B cell (primary cell): ENCODE results near the gene CTNNA3. TPM values are rescaled to one million over a fixed set of nuclear protein-coding genes. Genes with fewer than 3 reads are reported as not detected.

Experiments
- ATAC-seq: fragments of 200-7000 bp; cut with Tn5 transposase; one replicate; pipeline ENCODE4 v1.10.0; 2021; ENCODE audit warnings: low read depth, mild to moderate bottlenecking, moderate number of reproducible peaks, moderate library complexity
- CTCF ChIA-PET: fragments of 350-600 bp; sonication (Branson Sonifier 250); formaldehyde crosslinking; loops from one replicate; lab custom pipeline; 2021; ENCODE audit warnings: antibody characterized with exemption, inconsistent platforms; lab: Charles Lee
- POLR2A ChIA-PET: fragments of 350-600 bp; sonication (Branson Sonifier 250); formaldehyde crosslinking; loops from one replicate; lab custom pipeline; 2021; ENCODE audit warnings: antibody characterized with exemption; lab: Charles Lee
- DNase-seq: peaks from one replicate; pipeline ENCODE4 v3.0.0; 2013
- H2AFZ ChIP-seq: 2 replicates; pipeline ENCODE4 v1.6.1; 2012; ENCODE audit warnings: mild to moderate bottlenecking, low read depth, low read length; ENCODE audit not compliant: insufficient read depth, poor library complexity, severe bottlenecking
- H3K27ac ChIP-seq, 2 donors: 1 replicate in 1 of 2; 2 replicates in 1 of 2; pipeline ENCODE4 v1.5.1; 2012 to 2013; ENCODE audit warnings: low read length in 2 of 2, mild to moderate bottlenecking in 2 of 2, moderate library complexity in 1 of 2
- H3K27me3 ChIP-seq, 4 experiments: fragments of 200-600 bp in 1 of 4; sonication (generic) in 1 of 4; replicated peaks in 1 of 4; 1 replicate in 2 of 4; 2 replicates in 2 of 4; pipeline versions ENCODE4 v1.6.1 to v1.7.0; 2013 to 2016; ENCODE audit warnings: low read length in 3 of 4, mild to moderate bottlenecking in 2 of 4, mixed read lengths in 1 of 4, moderate library complexity in 1 of 4; ENCODE audit not compliant: insufficient read depth in 4 of 4, control insufficient read depth in 3 of 4; ENCODE audit errors: control extremely low read depth in 1 of 4
- H3K36me3 ChIP-seq, 2 experiments: replicated peaks in 1 of 2; 1 replicate in 1 of 2; 2 replicates in 1 of 2; pipeline versions ENCODE4 v1.6.1 to v1.7.1; 2013; ENCODE audit warnings: low read length in 1 of 2; ENCODE audit not compliant: insufficient read depth in 2 of 2, control insufficient read depth in 1 of 2; ENCODE audit errors: control extremely low read depth in 1 of 2, extremely low read depth in 1 of 2
- H3K4me1 ChIP-seq, 2 donors: fragments of 200-600 bp in 1 of 2; sonication (generic) in 1 of 2; 1 replicate in 1 of 2; 2 replicates in 1 of 2; pipeline versions ENCODE4 v1.5.1 to v1.6.1; 2013 to 2017; ENCODE audit warnings: low read length in 2 of 2; ENCODE audit not compliant: control insufficient read depth in 2 of 2, insufficient read depth in 2 of 2
- H3K4me2 ChIP-seq: replicated peaks from 2 replicates; pipeline ENCODE3; 2012; ENCODE audit warnings: mild to moderate bottlenecking, low read depth, low read length; ENCODE audit not compliant: poor library complexity, severe bottlenecking
- H3K4me3 ChIP-seq, 5 experiments: fragments of 200-600 bp in 1 of 5; sonication (generic) in 1 of 5; 1 replicate in 3 of 5; 2 replicates in 2 of 5; pipeline versions ENCODE4 v1.5.1 to v1.7.0; 2011 to 2016; ENCODE audit warnings: low read length in 4 of 5, mild to moderate bottlenecking in 4 of 5, low read depth in 2 of 5, control low read depth in 1 of 5, moderate library complexity in 1 of 5; ENCODE audit not compliant: insufficient read depth in 1 of 5; ENCODE audit errors: control extremely low read depth in 1 of 5, extremely low read depth in 1 of 5
- H3K79me2 ChIP-seq: fragments of 200-600 bp; sonication (generic); one replicate; pipeline ENCODE4 v1.6.0; 2016; ENCODE audit warnings: low read length; ENCODE audit not compliant: control insufficient read depth, insufficient read depth
- H3K9ac ChIP-seq: fragments of 200-600 bp; sonication (generic); 2 replicates; pipeline ENCODE4 v1.6.1; 2017; ENCODE audit warnings: mild to moderate bottlenecking, low read length, moderate library complexity
- H3K9me3 ChIP-seq, 3 donors: one replicate each; pipeline versions ENCODE4 v1.6.1 to v1.7.1; 2013; ENCODE audit warnings: low read length in 2 of 3; ENCODE audit not compliant: control insufficient read depth in 2 of 3, insufficient read depth in 1 of 3; ENCODE audit errors: control extremely low read depth in 1 of 3
- H4K20me1 ChIP-seq: 2 replicates; pipeline ENCODE4 v1.6.0; 2012; ENCODE audit warnings: mild to moderate bottlenecking, low read length; ENCODE audit not compliant: insufficient read depth, control insufficient read depth, poor library complexity, severe bottlenecking
- H3K27ac Mint-ChIP-seq: one replicate; pipeline ENCODE4 v1.8.0; 2021; ENCODE audit warnings: mixed read lengths
- H3K27me3 Mint-ChIP-seq: one replicate; pipeline ENCODE4 v1.8.0; 2021; ENCODE audit warnings: mixed read lengths
- H3K4me1 Mint-ChIP-seq: one replicate; pipeline ENCODE4 v1.8.0; 2021; ENCODE audit warnings: mixed read lengths
- H3K4me3 Mint-ChIP-seq: one replicate; pipeline ENCODE4 v1.8.0; 2021; ENCODE audit warnings: mixed read lengths
- H3K9me3 Mint-ChIP-seq: one replicate; pipeline ENCODE4 v1.8.0; 2022; ENCODE audit warnings: mixed read lengths; ENCODE audit not compliant: insufficient read depth
- EZH2 ChIP-seq: IDR thresholded peaks from 2 replicates; pipeline ENCODE4 v1.6.1; 2012; ENCODE audit warnings: borderline replicate concordance, low read depth, mild to moderate bottlenecking, moderate library complexity, low read length; ENCODE audit not compliant: insufficient read depth, poor library complexity, severe bottlenecking
- WGBS: methylation state at CpG from one replicate; pipeline ENCODE4 v1.1.5; 2013; ENCODE audit warnings: missing lambda C conversion rate; ENCODE audit not compliant: insufficient coverage; 5-methylcytosine and 5-hydroxymethylcytosine counted together
- intact Hi-C: fragments of 100-400 bp; cut with micrococcal nuclease; formaldehyde crosslinking; loops from one replicate; pipeline ENCODE4 v1.10.0; 2022
- polyA plus RNA-seq: library from polyadenylated mRNA; depleted of rRNA; stranded (reverse); fragments of >200 nt; gene quantifications from 2 replicates; pipeline ENCODE4 v1.2.3, GENCODE V29; 2012
- total RNA-seq, 2 donors: library from RNA; stranded (reverse); fragments of 120-200 nt in 1 of 2; gene quantifications; 1 replicate in 1 of 2; 2 replicates in 1 of 2; pipeline versions ENCODE4 v1.2.3 to v1.2.4, GENCODE V29; 2013 to 2022
- TF ChIP-seq, protein P1 (sequence below): fragments of 200-600 bp; IDR thresholded peaks from one replicate; pipeline ENCODE4 v1.8.0; 2022; ENCODE audit warnings: antibody characterized with exemption, mild to moderate bottlenecking

The CTNNA3 gene
- total and polyA plus RNA-seq, 2 donors (not counting 1 experiment from before 2014, with no cell fraction given) = 0.01 TPM; not detected in 1

- DNase-seq (no peak), ATAC-seq (no peak)
- Histone ChIP-seq H4K20me1 (no peaks in the 10 kb centered on the region), H3K27me3 (no peaks in the 10 kb centered on the region), H3K79me2 (no peaks in the 10 kb centered on the region), H3K4me3 (no peak overlapping the region), H3K4me1 (no peaks in the 10 kb centered on the region), H3K4me2 (no peak overlapping the region), H3K27ac (no peak overlapping the region), H3K36me3 (no peaks in the 10 kb centered on the region), H2AFZ (no peak overlapping the region), H3K9me3 (no peaks in the 10 kb centered on the region), H3K9ac (no peak overlapping the region)
- Mint-ChIP-seq H3K27me3 (no peaks in the 10 kb centered on the region), H3K4me3 (no peak overlapping the region), H3K4me1 (no peaks in the 10 kb centered on the region), H3K27ac (no peak overlapping the region), H3K9me3 (no peaks in the 10 kb centered on the region)
- CTCF ChIA-PET = no interaction called here
- intact Hi-C loops = no loop called here
- no peak for TF ChIP-seq EZH2
- TF ChIP-seq, protein P1, sequence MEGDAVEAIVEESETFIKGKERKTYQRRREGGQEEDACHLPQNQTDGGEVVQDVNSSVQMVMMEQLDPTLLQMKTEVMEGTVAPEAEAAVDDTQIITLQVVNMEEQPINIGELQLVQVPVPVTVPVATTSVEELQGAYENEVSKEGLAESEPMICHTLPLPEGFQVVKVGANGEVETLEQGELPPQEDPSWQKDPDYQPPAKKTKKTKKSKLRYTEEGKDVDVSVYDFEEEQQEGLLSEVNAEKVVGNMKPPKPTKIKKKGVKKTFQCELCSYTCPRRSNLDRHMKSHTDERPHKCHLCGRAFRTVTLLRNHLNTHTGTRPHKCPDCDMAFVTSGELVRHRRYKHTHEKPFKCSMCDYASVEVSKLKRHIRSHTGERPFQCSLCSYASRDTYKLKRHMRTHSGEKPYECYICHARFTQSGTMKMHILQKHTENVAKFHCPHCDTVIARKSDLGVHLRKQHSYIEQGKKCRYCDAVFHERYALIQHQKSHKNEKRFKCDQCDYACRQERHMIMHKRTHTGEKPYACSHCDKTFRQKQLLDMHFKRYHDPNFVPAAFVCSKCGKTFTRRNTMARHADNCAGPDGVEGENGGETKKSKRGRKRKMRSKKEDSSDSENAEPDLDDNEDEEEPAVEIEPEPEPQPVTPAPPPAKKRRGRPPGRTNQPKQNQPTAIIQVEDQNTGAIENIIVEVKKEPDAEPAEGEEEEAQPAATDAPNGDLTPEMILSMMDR = no peak
- WGBS = no CpG with 5 or more reads among the region's 1 CpG
- POLR2A ChIA-PET = no interaction called here
These were observed 872.7 kb downstream of the CTNNA3 start for GRCh38 chr10:66823301-66823700.

DNA sequence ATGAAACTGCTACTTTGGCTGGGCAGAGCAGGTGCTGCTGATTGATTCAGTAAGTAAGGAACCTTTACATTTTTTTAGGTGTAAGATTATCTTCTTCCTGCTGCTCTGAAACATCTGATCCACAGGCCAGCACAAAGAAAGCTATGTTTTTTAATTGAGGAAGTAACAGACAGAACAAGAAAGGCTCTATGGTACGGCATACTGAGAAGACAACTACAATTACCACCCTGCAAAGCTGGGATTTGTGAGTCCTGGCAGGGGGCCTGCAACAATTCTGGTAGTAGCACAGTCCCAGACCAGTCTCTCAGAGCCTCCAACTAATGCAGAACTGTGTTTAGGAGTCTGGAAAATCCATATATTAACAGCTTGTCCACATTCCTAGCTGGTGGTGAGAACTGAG, 873.2 kb downstream of the CTNNA3 start:
- POLR2A ChIA-PET = no interaction called here
- TF ChIP-seq, protein P1 = no peak
- TF ChIP-seq EZH2 = no peak
- ATAC-seq (no peak), DNase-seq (no peak)
- Histone ChIP-seq H4K20me1 (no peaks in the 10 kb centered on the region), H3K36me3 (no peaks in the 10 kb centered on the region), H3K4me1 (no peaks in the 10 kb centered on the region), H3K9me3 (no peaks in the 10 kb centered on the region), H3K4me3 (no peak overlapping the region), H3K79me2 (no peaks in the 10 kb centered on the region), H3K9ac (no peak overlapping the region), H3K27me3 (no peaks in the 10 kb centered on the region), H3K27ac (no peak overlapping the region), H3K4me2 (no peak overlapping the region), H2AFZ (no peak overlapping the region)
- Mint-ChIP-seq H3K27me3 (no peaks in the 10 kb centered on the region), H3K4me3 (no peak overlapping the region), H3K9me3 (no peaks in the 10 kb centered on the region), H3K27ac (no peak overlapping the region), H3K4me1 (no peaks in the 10 kb centered on the region)
- CTCF ChIA-PET = no interaction called here
- intact Hi-C loops = no loop called here
- no CpG with 5 or more reads among the region's 1 CpG for WGBS
